ENCODE results near the gene AEBP1. TPM values are rescaled to one million over a fixed set of nuclear protein-coding genes. Genes with fewer than 3 reads are reported as not detected.

The AEBP1 gene
- total RNA-seq, 1 donor from 2014 or later = 65.0 TPM

- Mint-ChIP-seq H3K9me3 (ENCODE audit: unreplicated experiment) (no peaks in the 10 kb centered on the region), H3K27ac (ENCODE audit: unreplicated experiment) (no peak overlapping the region), H3K36me3 (ENCODE audit: low read depth, unreplicated experiment) (peaks cover 26% of the 10 kb centered on the region), H3K27me3 (ENCODE audit: low read depth, unreplicated experiment) (no peaks in the 10 kb centered on the region), H3K4me3 (ENCODE audit: unreplicated experiment) (no peak overlapping the region), H3K4me1 (ENCODE audit: low read depth, unreplicated experiment) (no peaks in the 10 kb centered on the region)
- DNase-seq (ENCODE audit: low read depth) (no peak), FAIRE-seq (no peak)
- TF ChIP-seq CTCF (IDR thresholded peaks at IDR 0.05; ENCODE audit: insufficient read depth, low read depth, low read length) (no peak), EZH2 (IDR thresholded peaks at IDR 0.05; ENCODE audit: insufficient read depth, low read length) (no peak)
- Histone ChIP-seq H3K9ac (ENCODE audit: low read length) (no peak overlapping the region), H3K27ac (ENCODE audit: low read depth, low read length) (no peak overlapping the region), H3K4me3 (ENCODE audit: insufficient read depth, low read depth, low read length) (no peak overlapping the region), H2AFZ (ENCODE audit: low read depth, low read length) (no peak overlapping the region), H4K20me1 (ENCODE audit: insufficient read depth, low read length) (peaks cover 40% of the 10 kb centered on the region), H3K36me3 (ENCODE audit: insufficient read depth, low read length) (peaks cover 15% of the 10 kb centered on the region), H3K4me1 (ENCODE audit: insufficient read depth, low read length) (no peaks in the 10 kb centered on the region), H3K79me2 (ENCODE audit: insufficient read depth, low read length) (peaks cover 19% of the 10 kb centered on the region), H3K27me3 (ENCODE audit: insufficient read depth, low read length) (no peaks in the 10 kb centered on the region), H3K4me2 (ENCODE audit: low read length) (no peak overlapping the region), H3K9me3 (ENCODE audit: insufficient read depth, low read depth, low read length) (no peaks in the 10 kb centered on the region)
Measured at GRCh38 chr7:44116087-44116788, 12.1 kb downstream of the AEBP1 start.

DNA sequence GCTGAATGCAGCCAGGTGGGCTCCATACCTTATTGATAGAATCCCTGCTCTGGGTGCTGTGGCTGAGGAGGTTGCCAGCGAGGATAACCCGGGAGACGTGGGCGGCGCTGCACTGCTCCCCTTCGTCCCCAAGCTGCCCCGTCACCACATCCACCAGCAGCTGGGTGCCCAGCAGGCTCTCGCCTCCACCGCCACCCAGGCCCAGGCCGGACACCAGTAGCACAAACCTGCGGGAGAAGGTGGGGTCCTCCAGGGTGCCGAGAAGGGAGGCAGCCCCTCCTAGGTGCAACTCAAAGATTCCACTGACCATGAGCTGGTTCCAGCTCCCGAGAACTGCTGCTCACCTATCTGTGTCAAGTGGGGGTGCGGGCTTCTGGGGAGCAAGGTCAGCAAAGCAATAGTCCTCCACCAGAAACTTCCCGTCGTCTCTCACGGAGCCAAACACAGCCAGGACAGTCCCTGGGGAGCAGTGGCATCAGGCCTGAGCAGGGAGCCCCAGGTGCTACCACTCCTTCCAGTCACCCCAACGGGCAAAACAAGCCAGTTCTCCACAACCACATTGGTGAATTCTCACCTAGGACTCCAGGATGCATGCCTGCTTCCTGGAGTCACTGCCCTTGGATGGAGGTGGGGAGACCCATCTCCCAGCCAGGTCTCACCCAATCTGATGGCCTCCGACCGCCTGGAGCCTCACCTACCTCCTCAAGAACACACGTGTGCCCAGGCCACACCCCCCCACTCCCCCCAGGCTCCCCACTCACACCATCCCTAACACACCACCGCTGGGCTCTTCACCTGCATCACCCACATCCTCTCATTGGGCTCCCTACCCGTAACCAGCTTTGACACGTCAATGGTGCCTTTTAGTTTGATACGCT, 12.9 kb downstream of the AEBP1 start:
- Histone ChIP-seq H3K27me3 (ENCODE audit: insufficient read depth, low read length) (no peaks in the 10 kb centered on the region), H3K27ac (ENCODE audit: low read depth, low read length) (no peak overlapping the region), H3K9ac (ENCODE audit: low read length) (no peak overlapping the region), H4K20me1 (ENCODE audit: insufficient read depth, low read length) (peaks cover 37% of the 10 kb centered on the region), H3K4me3 (ENCODE audit: insufficient read depth, low read depth, low read length) (no peak overlapping the region), H3K4me2 (ENCODE audit: low read length) (no peak overlapping the region), H2AFZ (ENCODE audit: low read depth, low read length) (no peak overlapping the region), H3K36me3 (ENCODE audit: insufficient read depth, low read length) (peaks cover 20% of the 10 kb centered on the region), H3K4me1 (ENCODE audit: insufficient read depth, low read length) (no peaks in the 10 kb centered on the region), H3K9me3 (ENCODE audit: insufficient read depth, low read depth, low read length) (no peaks in the 10 kb centered on the region), H3K79me2 (ENCODE audit: insufficient read depth, low read length) (peaks cover 27% of the 10 kb centered on the region)
- DNase-seq (ENCODE audit: low read depth) = no peak
- no peaks in the 10 kb centered on the region for H3K9me3 Mint-ChIP-seq (ENCODE audit: unreplicated experiment)
- no peaks in the 10 kb centered on the region for H3K27me3 Mint-ChIP-seq (ENCODE audit: low read depth, unreplicated experiment)
- H3K27ac Mint-ChIP-seq (ENCODE audit: unreplicated experiment) = no peak overlapping the region
- no peak for FAIRE-seq
- TF ChIP-seq CTCF (IDR thresholded peaks at IDR 0.05; ENCODE audit: insufficient read depth, low read depth, low read length) = no peak
- TF ChIP-seq EZH2 (IDR thresholded peaks at IDR 0.05; ENCODE audit: insufficient read depth, low read length) = no peak
- H3K4me1 Mint-ChIP-seq (ENCODE audit: low read depth, unreplicated experiment) = no peaks in the 10 kb centered on the region
- H3K36me3 Mint-ChIP-seq (ENCODE audit: low read depth, unreplicated experiment) = peaks cover 24% of the 10 kb centered on the region
- no peak overlapping the region for H3K4me3 Mint-ChIP-seq (ENCODE audit: unreplicated experiment)

All from astrocyte (in vitro differentiated cells and primary cell).